Measurements from ENCODE around the gene SMYD2.

GRCh38 chr1:214282630-214283242, 1.8 kb downstream of the SMYD2 start:
- TF ChIP-seq, protein P1, sequence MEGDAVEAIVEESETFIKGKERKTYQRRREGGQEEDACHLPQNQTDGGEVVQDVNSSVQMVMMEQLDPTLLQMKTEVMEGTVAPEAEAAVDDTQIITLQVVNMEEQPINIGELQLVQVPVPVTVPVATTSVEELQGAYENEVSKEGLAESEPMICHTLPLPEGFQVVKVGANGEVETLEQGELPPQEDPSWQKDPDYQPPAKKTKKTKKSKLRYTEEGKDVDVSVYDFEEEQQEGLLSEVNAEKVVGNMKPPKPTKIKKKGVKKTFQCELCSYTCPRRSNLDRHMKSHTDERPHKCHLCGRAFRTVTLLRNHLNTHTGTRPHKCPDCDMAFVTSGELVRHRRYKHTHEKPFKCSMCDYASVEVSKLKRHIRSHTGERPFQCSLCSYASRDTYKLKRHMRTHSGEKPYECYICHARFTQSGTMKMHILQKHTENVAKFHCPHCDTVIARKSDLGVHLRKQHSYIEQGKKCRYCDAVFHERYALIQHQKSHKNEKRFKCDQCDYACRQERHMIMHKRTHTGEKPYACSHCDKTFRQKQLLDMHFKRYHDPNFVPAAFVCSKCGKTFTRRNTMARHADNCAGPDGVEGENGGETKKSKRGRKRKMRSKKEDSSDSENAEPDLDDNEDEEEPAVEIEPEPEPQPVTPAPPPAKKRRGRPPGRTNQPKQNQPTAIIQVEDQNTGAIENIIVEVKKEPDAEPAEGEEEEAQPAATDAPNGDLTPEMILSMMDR (conservative IDR thresholded peaks at IDR 0.05; ENCODE audit: low read length): no peak
- TF ChIP-seq EZH2phosphoT487 (IDR thresholded peaks at IDR 0.05; ENCODE audit: borderline replicate concordance, low read depth, low read length): no peak

Measured in OCI-LY7 (cell line).